K562 (cell line): ENCODE data around the gene LZTS2. TPM values are rescaled to one million over a fixed set of nuclear protein-coding genes. Genes with fewer than 3 reads are reported as not detected.

Experiments
- ATAC-seq: fragments of 200-7000 bp; cut with Tn5 transposase; 3 replicates; pipeline ENCODE4 v1.9.1; 2020; ENCODE audit warnings: moderate library complexity
- BruUV-seq: library from RNA; stranded (reverse); fragments of 400-500 nt; replicated peaks from 2 replicates; lab custom pipeline; 2021; lab: Mats Ljungman, UMichigan
- CTCF ChIA-PET: fragments of 300-600 bp; formaldehyde crosslinking; extraction: SDS; loops from one replicate; lab custom pipeline; 2021; ENCODE audit warnings: low intra/inter-chr PET ratio; lab: Yijun Ruan, JAX
- POLR2A ChIA-PET: fragments of 300-600, 350-650 bp; sonication (Branson Sonifier 250); formaldehyde crosslinking; extraction: SDS; loops from one replicate; lab custom pipeline; 2021; ENCODE audit warnings: antibody characterized with exemption, inconsistent platforms; lab: Yijun Ruan, JAX
- DNase-seq, 4 experiments: peaks; one replicate each; pipeline versions ENCODE4 v3.0.0 to v3.0.0-alpha.2; 2011 to 2018; ENCODE audit warnings: low spot score in 3 of 4, mixed read lengths in 3 of 4; ENCODE audit errors: extremely low read depth in 1 of 4
- FAIRE-seq: peaks from 2 replicates; lab custom pipeline; 2011; peaks lifted over from hg19 to GRCh38; lab: Jason Lieb, UNC
- H2AFZ ChIP-seq: 2 replicates; pipeline ENCODE4 v1.6.0; 2011; ENCODE audit warnings: low read depth, low read length, control low read depth, inconsistent platforms
- H3K27ac ChIP-seq: fragments of 200-600 bp; 3 replicates; pipeline ENCODE4 v1.8.0; 2011; ENCODE audit warnings: low read depth, mild to moderate bottlenecking, control low read depth, inconsistent platforms, low read length, moderate library complexity, mixed read lengths; ENCODE audit errors: extremely low read depth
- H3K27me3 ChIP-seq, 2 experiments: fragments of 300-600 bp in 1 of 2; 2 replicates in 1 of 2; 3 replicates in 1 of 2; pipeline versions ENCODE4 v1.6.0 to v1.8.0; 2011; ENCODE audit warnings: inconsistent platforms in 2 of 2, low read length in 2 of 2, mild to moderate bottlenecking in 1 of 2, mixed read lengths in 1 of 2, moderate library complexity in 1 of 2; ENCODE audit not compliant: control insufficient read depth in 2 of 2, insufficient read depth in 2 of 2
- H3K36me3 ChIP-seq: fragments of 300-600 bp; 3 replicates; pipeline ENCODE4 v1.8.0; 2011; ENCODE audit warnings: mild to moderate bottlenecking, low read length, inconsistent platforms; ENCODE audit not compliant: control insufficient read depth, insufficient read depth
- H3K4me1 ChIP-seq, 2 experiments: fragments of 200-600 bp in 1 of 2; replicated peaks in 1 of 2; 2 replicates in 1 of 2; 3 replicates in 1 of 2; pipeline versions ENCODE4 v1.5.1 to v1.8.0; 2011; ENCODE audit warnings: inconsistent platforms in 2 of 2, low read length in 2 of 2, mild to moderate bottlenecking in 1 of 2, mixed read lengths in 1 of 2, moderate library complexity in 1 of 2; ENCODE audit not compliant: control insufficient read depth in 2 of 2, insufficient read depth in 2 of 2
- H3K4me2 ChIP-seq: 2 replicates; pipeline ENCODE4 v1.6.1; 2011; ENCODE audit warnings: low read length, control low read depth, inconsistent platforms, mixed read lengths; ENCODE audit not compliant: insufficient read depth
- H3K4me3 ChIP-seq: fragments of 200-600 bp; sonication (generic), shearing (Covaris generic); 2 replicates; pipeline ENCODE4 v1.5.1; 2016; ENCODE audit warnings: control low read depth, inconsistent platforms
- H3K79me2 ChIP-seq: fragments of 200-600 bp; 3 replicates; pipeline ENCODE4 v1.8.0; 2011; ENCODE audit warnings: low read length, inconsistent platforms; ENCODE audit not compliant: control insufficient read depth, insufficient read depth
- H3K9ac ChIP-seq, 2 experiments: 2 replicates each; pipeline versions ENCODE4 v1.6.0 to v1.6.1; 2011; ENCODE audit warnings: low read depth in 2 of 2, low read length in 2 of 2, control low read depth in 1 of 2, inconsistent platforms in 1 of 2, mild to moderate bottlenecking in 1 of 2, mixed read lengths in 1 of 2; ENCODE audit not compliant: insufficient read depth in 1 of 2
- H3K9me1 ChIP-seq: one replicate; pipeline ENCODE4 v1.6.0; 2011; ENCODE audit warnings: inconsistent platforms, mild to moderate bottlenecking, low read length, moderate library complexity; ENCODE audit not compliant: control insufficient read depth, insufficient read depth
- H3K9me3 ChIP-seq: replicated peaks from 2 replicates; pipeline ENCODE4 v1.5.1; 2011; ENCODE audit warnings: low read depth, low read length, inconsistent platforms; ENCODE audit not compliant: control insufficient read depth, insufficient read depth
- H4K20me1 ChIP-seq: replicated peaks from 2 replicates; pipeline ENCODE4 v1.6.1; 2011; ENCODE audit warnings: low read length, inconsistent platforms, mixed read lengths; ENCODE audit not compliant: control insufficient read depth, insufficient read depth
- POLR2G ChIP-seq: fragments of 200-400 bp; formaldehyde crosslinking; IDR thresholded peaks from 2 replicates; pipeline ENCODE4 v1.6.1; 2017; ENCODE audit warnings: low read depth, mild to moderate bottlenecking, antibody characterized with exemption, low read length, moderate library complexity
- RUNX1 ChIP-seq: sonication (generic); IDR thresholded peaks from 2 replicates; pipeline ENCODE4 v1.6.1; 2016; ENCODE audit warnings: antibody characterized with exemption, low read depth
- THAP7 ChIP-seq: fragments of 250-450 bp; sonication (Bioruptor Pico); IDR thresholded peaks from 2 replicates; pipeline ENCODE4 v1.5.0; 2021
- ZNF124 ChIP-seq: sonication (generic); formaldehyde crosslinking; IDR thresholded peaks from 2 replicates; pipeline ENCODE4 v1.8.1; 2022; ENCODE audit warnings: missing genetic modification reagents
- WGBS: fragments of 100-300 bp; shearing (Covaris generic); methylation state at CpG from one replicate; pipeline ENCODE4 v1.1.6; 2016; ENCODE audit warnings: low coverage, mixed read lengths; ENCODE audit not compliant: insufficient coverage; ENCODE audit errors: missing lambda C conversion rate; 5-methylcytosine and 5-hydroxymethylcytosine counted together
- in situ Hi-C: fragments of 300-500 bp; cut with MboI; formaldehyde crosslinking; loops from 4 replicates; pipeline ENCODE4 v1.15.0; 2018; ENCODE audit warnings: inconsistent platforms, mixed read lengths
- intact Hi-C: fragments of 100-400 bp; cut with micrococcal nuclease; formaldehyde crosslinking; loops from 2 replicates; pipeline ENCODE4 v1.14.2; 2022
- polyA plus RNA-seq, 8 experiments: library from polyadenylated mRNA; depleted of rRNA in 4 of 8; stranded (reverse) in 5 of 8; unstranded in 3 of 8; fragments of >200 nt; fragmentation: Nextera tagmentation in 2 of 8; fragmentation: Illumina TruSeq in 1 of 8; extraction: Ambion mirVana in 2 of 8; extraction: Trizol in 1 of 8; gene quantifications; 2 replicates each; pipeline versions ENCODE4 v1.2.1 to v1.2.3, GENCODE V29; 2011 to 2014; ENCODE audit warnings: inconsistent platforms in 1 of 8, missing spikeins in 1 of 8
- total RNA-seq, 7 experiments: library from RNA; depleted of rRNA in 6 of 7; stranded (reverse); fragments of >200 nt in 6 of 7; fragmentation: Illumina TruSeq in 2 of 7; extraction: Trizol in 2 of 7; gene quantifications; 2 replicates each; pipeline versions ENCODE4 v1.2.1 to v1.2.3, GENCODE V29; 2011 to 2021; ENCODE audit warnings: low replicate concordance in 1 of 7
- TF ChIP-seq, protein P1 (sequence below), 3 experiments: fragments of 200-800 bp in 1 of 3; fragments of 250-450 bp in 1 of 3; fragments of 450-650 bp in 1 of 3; sonication (Bioruptor Pico) in 1 of 3; sonication (Bioruptor generic) in 1 of 3; formaldehyde crosslinking in 1 of 3; IDR thresholded peaks; 2 replicates each; pipeline versions ENCODE4 v1.6.1 to v1.8.0; 2016 to 2022; ENCODE audit warnings: mild to moderate bottlenecking in 2 of 3, missing genetic modification characterization in 2 of 3, missing compliant biosample characterization in 1 of 3, moderate library complexity in 1 of 3
- TF ChIP-seq, protein P2 (sequence below): fragments of 450-650 bp; IDR thresholded peaks from 2 replicates; pipeline ENCODE4 v1.6.1; 2017; ENCODE audit warnings: mild to moderate bottlenecking, moderate library complexity

Gene LZTS2
- total and polyA plus RNA-seq, 9 of the 15 experiments (the other 6 are each of a cell fraction or from before 2014, with no cell fraction given), result 0.23 to 42.5 (median 14.7) TPM

DNA sequence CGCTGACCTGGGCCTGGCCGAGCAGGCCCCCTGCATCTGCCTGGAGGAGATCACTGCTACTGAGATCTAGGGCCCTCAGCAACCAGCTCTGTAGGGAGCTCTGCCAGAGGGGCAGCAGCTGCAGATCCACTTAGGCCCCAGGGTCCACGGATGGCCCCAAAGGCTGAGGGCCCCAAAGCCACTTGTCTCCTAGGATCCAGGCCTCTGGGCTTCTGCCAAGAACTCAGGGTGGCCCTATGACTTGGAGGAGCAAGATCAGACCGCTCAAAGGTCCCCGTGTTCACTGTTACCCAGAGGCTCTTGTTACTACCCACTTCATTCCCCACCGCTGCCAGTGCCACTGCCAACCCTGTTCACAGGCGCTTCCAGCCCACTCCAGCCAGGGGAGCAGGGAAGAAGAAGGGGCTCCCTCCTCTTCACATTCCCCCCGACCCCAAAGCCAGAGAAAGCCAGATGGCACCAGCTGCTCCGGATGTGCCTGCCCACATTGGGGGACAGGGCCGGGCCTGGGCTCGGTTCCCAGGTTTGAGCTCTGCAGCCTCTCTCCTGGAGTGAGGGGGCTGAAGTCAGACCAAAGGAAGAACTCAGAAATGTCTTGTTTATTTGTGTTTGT, 7.6 kb downstream of the LZTS2 start:
- in situ Hi-C loops, result no loop called here
- no peak for FAIRE-seq
- TF ChIP-seq, protein P1, sequence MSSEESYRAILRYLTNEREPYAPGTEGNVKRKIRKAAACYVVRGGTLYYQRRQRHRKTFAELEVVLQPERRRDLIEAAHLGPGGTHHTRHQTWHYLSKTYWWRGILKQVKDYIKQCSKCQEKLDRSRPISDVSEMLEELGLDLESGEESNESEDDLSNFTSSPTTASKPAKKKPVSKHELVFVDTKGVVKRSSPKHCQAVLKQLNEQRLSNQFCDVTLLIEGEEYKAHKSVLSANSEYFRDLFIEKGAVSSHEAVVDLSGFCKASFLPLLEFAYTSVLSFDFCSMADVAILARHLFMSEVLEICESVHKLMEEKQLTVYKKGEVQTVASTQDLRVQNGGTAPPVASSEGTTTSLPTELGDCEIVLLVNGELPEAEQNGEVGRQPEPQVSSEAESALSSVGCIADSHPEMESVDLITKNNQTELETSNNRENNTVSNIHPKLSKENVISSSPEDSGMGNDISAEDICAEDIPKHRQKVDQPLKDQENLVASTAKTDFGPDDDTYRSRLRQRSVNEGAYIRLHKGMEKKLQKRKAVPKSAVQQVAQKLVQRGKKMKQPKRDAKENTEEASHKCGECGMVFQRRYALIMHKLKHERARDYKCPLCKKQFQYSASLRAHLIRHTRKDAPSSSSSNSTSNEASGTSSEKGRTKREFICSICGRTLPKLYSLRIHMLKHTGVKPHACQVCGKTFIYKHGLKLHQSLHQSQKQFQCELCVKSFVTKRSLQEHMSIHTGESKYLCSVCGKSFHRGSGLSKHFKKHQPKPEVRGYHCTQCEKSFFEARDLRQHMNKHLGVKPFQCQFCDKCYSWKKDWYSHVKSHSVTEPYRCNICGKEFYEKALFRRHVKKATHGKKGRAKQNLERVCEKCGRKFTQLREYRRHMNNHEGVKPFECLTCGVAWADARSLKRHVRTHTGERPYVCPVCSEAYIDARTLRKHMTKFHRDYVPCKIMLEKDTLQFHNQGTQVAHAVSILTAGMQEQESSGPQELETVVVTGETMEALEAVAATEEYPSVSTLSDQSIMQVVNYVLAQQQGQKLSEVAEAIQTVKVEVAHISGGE (CRISPR knock-in tag; IDR thresholded peaks at IDR 0.05), result no peak
- no peak for TF ChIP-seq RUNX1
- TF ChIP-seq POLR2G, result 0 out of 2 replicates have a peak, but pooled peaks have one; percentile 16
- TF ChIP-seq, protein P2, sequence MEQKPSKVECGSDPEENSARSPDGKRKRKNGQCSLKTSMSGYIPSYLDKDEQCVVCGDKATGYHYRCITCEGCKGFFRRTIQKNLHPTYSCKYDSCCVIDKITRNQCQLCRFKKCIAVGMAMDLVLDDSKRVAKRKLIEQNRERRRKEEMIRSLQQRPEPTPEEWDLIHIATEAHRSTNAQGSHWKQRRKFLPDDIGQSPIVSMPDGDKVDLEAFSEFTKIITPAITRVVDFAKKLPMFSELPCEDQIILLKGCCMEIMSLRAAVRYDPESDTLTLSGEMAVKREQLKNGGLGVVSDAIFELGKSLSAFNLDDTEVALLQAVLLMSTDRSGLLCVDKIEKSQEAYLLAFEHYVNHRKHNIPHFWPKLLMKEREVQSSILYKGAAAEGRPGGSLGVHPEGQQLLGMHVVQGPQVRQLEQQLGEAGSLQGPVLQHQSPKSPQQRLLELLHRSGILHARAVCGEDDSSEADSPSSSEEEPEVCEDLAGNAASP, result no peak
- TF ChIP-seq THAP7 (CRISPR knock-in tag), result no peak
- no peak for TF ChIP-seq ZNF124
- TF ChIP-seq, all 486 proteins: peak for 1
- no peaks in the 10 kb centered on the region for H3K9me1 ChIP-seq
- no peaks in the 10 kb centered on the region for H3K27me3 ChIP-seq
- ChIA-PET POLR2A (interaction anchor here (0.6 to 1.5 kb wide), 4 partner anchors 13 to 105 kb away, joined by 3 read pairs; no protein-coding TSS in a partner anchor), CTCF (no interaction called here)
- no peaks in the 10 kb centered on the region for H4K20me1 ChIP-seq
- H3K9me3 ChIP-seq, result no peaks in the 10 kb centered on the region
- no peak overlapping the region for H2AFZ ChIP-seq
- H3K36me3 ChIP-seq, result peaks cover 43% of the 10 kb centered on the region; the same call in 2 of the 3 replicates
- no peak overlapping the region for H3K4me3 ChIP-seq
- H3K79me2 ChIP-seq, result peaks cover 9% of the 10 kb centered on the region
- H3K4me2 ChIP-seq, result no peak overlapping the region
- peak overlapping the region in 1 of 2 experiments; percentile 35; a peak in 1 of 4 replicates for H3K9ac ChIP-seq
- WGBS, result 78% methylated on average over 5 of the region's 11 CpGs
- DNase-seq (no peak), ATAC-seq (no peak)
- peaks cover 8 to 55% of the 10 kb centered on the region in 2 experiments; a peak in 4 of 5 replicates for H3K4me1 ChIP-seq
- H3K27ac ChIP-seq, result no peak overlapping the region
- intact Hi-C loops, result no loop called here
- no TSS peak for BruUV-seq
